ENCODE data around the gene CACNA1D.

Gene CACNA1D

GRCh38 chr3:53668872-53669271, 174.5 kb downstream of the CACNA1D start:
- TF ChIP-seq CTCF (IDR thresholded peaks at IDR 0.05; ENCODE audit: borderline replicate concordance, control extremely low read depth, extremely low read depth, insufficient read depth, missing control alignments), result peak; percentile 7
- no peak for DNase-seq (ENCODE audit: low spot score)
- in situ Hi-C loops (cut with MboI; ENCODE audit: low sequenced_read_pairs, unreplicated experiment), result no loop called here

- no peak for TF ChIP-seq CTCF (IDR thresholded peaks at IDR 0.05; ENCODE audit: borderline replicate concordance, control extremely low read depth, extremely low read depth, insufficient read depth, missing control alignments)
- no peak for DNase-seq (ENCODE audit: low spot score)
- in situ Hi-C loops (cut with MboI; ENCODE audit: low sequenced_read_pairs, unreplicated experiment), result no loop called here
Observed at GRCh38 chr3:53670721-53671120, 176.3 kb downstream of the CACNA1D start.

GRCh38 chr3:53671192-53671960, 177.0 kb downstream of the CACNA1D start:
- in situ Hi-C loops (cut with MboI; ENCODE audit: low sequenced_read_pairs, unreplicated experiment), result no loop called here
- DNase-seq (ENCODE audit: low spot score), result no peak
- no peak for TF ChIP-seq CTCF (IDR thresholded peaks at IDR 0.05; ENCODE audit: borderline replicate concordance, control extremely low read depth, extremely low read depth, insufficient read depth, missing control alignments)

- DNase-seq (ENCODE audit: low spot score), result no peak
- in situ Hi-C loops (cut with MboI; ENCODE audit: low sequenced_read_pairs, unreplicated experiment), result no loop called here
Observed at GRCh38 chr3:53671961-53672299, 177.5 kb downstream of the CACNA1D start.

GRCh38 chr3:53672981-53673380, 178.6 kb downstream of the CACNA1D start:
- DNase-seq (ENCODE audit: low spot score), result no peak
- in situ Hi-C loops (cut with MboI; ENCODE audit: low sequenced_read_pairs, unreplicated experiment), result no loop called here

More at GRCh38 chr3:53671961-53672299, 177.5 kb downstream of the CACNA1D start:
- TF ChIP-seq CTCF (IDR thresholded peaks at IDR 0.05; ENCODE audit: borderline replicate concordance, control extremely low read depth, extremely low read depth, insufficient read depth, missing control alignments), result no peak

GRCh38 chr3:53673722-53674350, 179.4 kb downstream of the CACNA1D start:
- no peak for DNase-seq (ENCODE audit: low spot score)
- TF ChIP-seq CTCF (IDR thresholded peaks at IDR 0.05; ENCODE audit: borderline replicate concordance, control extremely low read depth, extremely low read depth, insufficient read depth, missing control alignments), result no peak
- in situ Hi-C loops (cut with MboI; ENCODE audit: low sequenced_read_pairs, unreplicated experiment), result no loop called here

More at GRCh38 chr3:53672981-53673380, 178.6 kb downstream of the CACNA1D start:
- no peak for TF ChIP-seq CTCF (IDR thresholded peaks at IDR 0.05; ENCODE audit: borderline replicate concordance, control extremely low read depth, extremely low read depth, insufficient read depth, missing control alignments)

All from GM13976 (cell line).